Thyroid gland (tissue), 4 donors: ENCODE data around the gene NAV3. TPM values are rescaled to one million over a fixed set of nuclear protein-coding genes. Genes with fewer than 3 reads are reported as not detected.
A peak's percentile ranks its signal among the peaks of the same experiment; 100 is the strongest.

Experiments
- DNase-seq, 2 donors: peaks; one replicate each; pipeline ENCODE4 v3.0.0-alpha.2; 2019
- H3K27ac ChIP-seq, 3 donors: fragments of 200-600 bp; sonication (generic); 1 replicate in 2 of 3; 2 replicates in 1 of 3; pipeline ENCODE4 v1.5.1; 2016 to 2019; ENCODE audit warnings: mild to moderate bottlenecking in 1 of 3, moderate library complexity in 1 of 3
- H3K27me3 ChIP-seq: fragments of 200-600 bp; sonication (generic); one replicate; pipeline ENCODE4 v1.5.1; 2019
- H3K36me3 ChIP-seq, 2 donors: fragments of 200-600 bp; sonication (generic); one replicate each; pipeline ENCODE4 v1.5.1; 2016 to 2019
- H3K4me1 ChIP-seq, 2 donors: fragments of 200-600 bp; sonication (generic); one replicate each; pipeline ENCODE4 v1.5.1; 2017 to 2019
- H3K4me3 ChIP-seq, 3 donors: fragments of 200-600 bp; sonication (generic); replicated peaks in 1 of 3; 1 replicate in 2 of 3; 2 replicates in 1 of 3; pipeline ENCODE4 v1.5.1; 2016; ENCODE audit warnings: mild to moderate bottlenecking in 1 of 3
- H3K9me3 ChIP-seq: fragments of 200-600 bp; sonication (generic); one replicate; pipeline ENCODE4 v1.5.1; 2017
- CTCF ChIP-seq, 6 experiments: fragments of 200-600 bp in 3 of 6; fragments of 450-650 bp in 3 of 6; sonication (generic) in 3 of 6; IDR thresholded peaks; one replicate each; pipeline ENCODE4 v1.5.1; 2016 to 2019; ENCODE audit warnings: antibody characterized with exemption in 6 of 6, mild to moderate bottlenecking in 2 of 6, inconsistent platforms in 1 of 6, moderate library complexity in 1 of 6
- POLR2A ChIP-seq, 2 donors: fragments of 450-650 bp; IDR thresholded peaks; one replicate each; pipeline ENCODE4 v1.6.1; 2017; ENCODE audit warnings: antibody characterized with exemption in 2 of 2, mild to moderate bottlenecking in 2 of 2, moderate library complexity in 1 of 2
- whole genome bisulfite sequencing, 2 donors: methylation state at CpG; one replicate each; pipeline ENCODE4 v1.1.5; 2017; 5-methylcytosine and 5-hydroxymethylcytosine counted together
- intact Hi-C: fragments of 100-400 bp; cut with DNase I; formaldehyde crosslinking; loops from one replicate; pipeline ENCODE4 v1.15.1; 2023
- total RNA-seq, 4 donors: library from RNA; depleted of rRNA; stranded (reverse); fragments of >200 nt; gene quantifications; one replicate each; pipeline ENCODE4 v1.2.3, GENCODE V29; 2016

The NAV3 gene
- total RNA-seq, 4 donors from 2014 or later: 5.7 to 21.9 (median 7.6) TPM

GRCh38 chr12:78209846-78210505 lies 379.3 kb downstream of the NAV3 start:
- Histone ChIP-seq H3K4me1 (no peaks in the 10 kb centered on the region), H3K9me3 (no peaks in the 10 kb centered on the region), H3K4me3 (no peak overlapping the region), H3K27me3 (no peaks in the 10 kb centered on the region), H3K36me3 (no peaks in the 10 kb centered on the region), H3K27ac (no peak overlapping the region)
- TF ChIP-seq CTCF (IDR thresholded peaks at IDR 0.05): no peak
- TF ChIP-seq POLR2A (IDR thresholded peaks at IDR 0.05): no peak
- 80 to 82% methylated on average over 12 of the region's 12 CpGs for WGBS, 2 donors
- DNase-seq: no peak
- intact Hi-C loops: no loop called here

DNA sequence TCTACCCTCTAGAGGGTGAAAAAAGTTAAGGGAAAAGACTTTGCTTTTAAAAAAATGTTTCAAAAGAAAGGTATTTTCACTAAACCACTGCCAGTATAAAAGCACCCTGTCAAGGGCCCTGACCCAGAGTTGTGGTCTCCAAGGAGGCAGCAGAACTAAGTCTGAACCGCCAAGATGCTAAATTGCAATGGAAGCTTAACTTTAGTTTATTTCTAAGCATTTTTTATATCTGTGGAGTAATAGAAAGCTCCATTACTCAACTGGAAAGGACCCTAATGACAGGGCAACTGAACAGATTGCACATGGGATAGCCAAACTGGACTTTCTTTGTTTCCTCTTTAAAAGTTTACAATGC lies 379.8 kb downstream of the NAV3 start:
- Histone ChIP-seq H3K27me3 (no peaks in the 10 kb centered on the region), H3K4me3 (no peak overlapping the region), H3K9me3 (no peaks in the 10 kb centered on the region), H3K36me3 (no peaks in the 10 kb centered on the region), H3K4me1 (no peaks in the 10 kb centered on the region), H3K27ac (no peak overlapping the region)
- no peak for DNase-seq
- intact Hi-C loops: no loop called here
- TF ChIP-seq POLR2A (IDR thresholded peaks at IDR 0.05): no peak
- no peak for TF ChIP-seq CTCF (IDR thresholded peaks at IDR 0.05)
- 91 to 100% methylated on average over 1 of the region's 1 CpG for WGBS, 2 donors

DNA sequence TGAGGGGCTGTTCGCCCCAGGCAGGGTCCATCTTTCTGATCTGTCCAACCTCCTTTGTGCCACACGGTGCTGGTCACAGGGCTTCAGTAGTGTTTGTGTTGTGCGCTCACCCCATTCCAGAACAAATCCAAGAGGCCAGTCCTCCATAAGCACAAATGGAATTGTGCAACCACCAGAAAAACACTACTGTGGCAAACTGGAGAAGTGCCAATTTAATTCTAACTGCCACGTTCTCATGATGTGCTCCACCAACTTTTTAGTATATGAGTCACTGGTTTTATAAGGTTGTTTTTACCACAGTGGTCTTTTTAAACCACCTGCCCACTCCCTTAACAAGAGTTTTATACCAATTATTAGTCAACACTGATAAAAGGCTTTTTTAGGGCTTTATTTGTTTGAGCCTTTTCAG lies 380.2 kb downstream of the NAV3 start:
- 42 to 55% methylated on average over 4 of the region's 4 CpGs for WGBS, 2 donors
- H3K9me3 ChIP-seq: no peaks in the 10 kb centered on the region
- no peak for TF ChIP-seq POLR2A (IDR thresholded peaks at IDR 0.05)
- no peak for TF ChIP-seq CTCF (IDR thresholded peaks at IDR 0.05)
- H3K27ac ChIP-seq: no peak overlapping the region
- peak in 1 of 2 donors; percentile 3 for DNase-seq
- no peaks in the 10 kb centered on the region for H3K27me3 ChIP-seq
- H3K4me3 ChIP-seq: no peak overlapping the region
- intact Hi-C loops: no loop called here
- no peaks in the 10 kb centered on the region for H3K36me3 ChIP-seq
- no peaks in the 10 kb centered on the region for H3K4me1 ChIP-seq

DNA sequence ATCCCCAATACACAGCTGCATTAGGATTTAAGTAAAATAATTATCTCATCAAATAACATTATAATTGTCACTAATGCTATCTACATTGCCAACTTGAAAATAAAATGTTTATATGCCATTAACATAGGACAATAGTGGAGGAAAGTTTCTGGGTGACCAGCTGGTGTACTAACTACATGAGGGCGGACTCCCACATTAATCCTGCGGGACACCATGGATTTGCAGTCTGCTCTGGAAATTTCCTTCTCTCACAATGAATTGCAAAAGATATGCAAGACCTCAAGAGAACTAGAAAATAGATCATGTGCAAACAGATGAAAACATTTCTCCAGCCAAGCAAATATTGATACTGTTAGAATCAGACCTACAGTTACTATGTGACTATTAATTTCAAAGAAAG lies 390.1 kb downstream of the NAV3 start:
- Histone ChIP-seq H3K4me3 (no peak overlapping the region), H3K27ac (no peak overlapping the region), H3K36me3 (no peaks in the 10 kb centered on the region), H3K9me3 (no peaks in the 10 kb centered on the region), H3K27me3 (no peaks in the 10 kb centered on the region), H3K4me1 (no peaks in the 10 kb centered on the region)
- no peak for DNase-seq
- no peak for TF ChIP-seq CTCF (IDR thresholded peaks at IDR 0.05)
- no peak for TF ChIP-seq POLR2A (IDR thresholded peaks at IDR 0.05)
- 91 to 98% methylated on average over 2 of the region's 2 CpGs for WGBS, 2 donors
- intact Hi-C loops: no loop called here

DNA sequence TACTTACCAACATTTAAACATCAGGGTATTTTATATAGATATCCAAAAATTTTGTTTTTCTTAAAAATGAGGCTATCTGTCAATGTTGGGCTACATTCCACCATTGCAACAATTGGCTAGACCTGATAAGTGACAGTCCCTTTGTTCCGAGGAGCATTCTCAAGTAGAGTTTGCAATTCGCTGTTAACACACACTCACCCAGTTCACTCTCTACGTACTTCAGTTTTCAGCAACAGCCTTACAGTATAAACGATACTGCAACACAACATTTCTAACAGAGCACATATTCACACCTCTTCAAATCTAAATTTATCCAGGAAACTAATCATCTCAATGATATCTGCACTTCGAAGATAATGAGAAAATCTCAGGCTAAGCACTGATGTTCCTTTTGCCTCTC lies 393.5 kb downstream of the NAV3 start:
- intact Hi-C loops: no loop called here
- H3K4me3 ChIP-seq: no peak overlapping the region
- no peak for DNase-seq
- H3K27me3 ChIP-seq: no peaks in the 10 kb centered on the region
- H3K27ac ChIP-seq: no peak overlapping the region
- H3K4me1 ChIP-seq: no peaks in the 10 kb centered on the region
- WGBS, 2 donors: 65 to 66% methylated on average over 5 of the region's 5 CpGs
- H3K9me3 ChIP-seq: no peaks in the 10 kb centered on the region
- H3K36me3 ChIP-seq: no peaks in the 10 kb centered on the region
- TF ChIP-seq CTCF (IDR thresholded peaks at IDR 0.05) (no peak), POLR2A (IDR thresholded peaks at IDR 0.05) (no peak)
